Spinal cord (tissue), 10 donors: ENCODE results near the gene SESN1. TPM values are rescaled to one million over a fixed set of nuclear protein-coding genes. Genes with fewer than 3 reads are reported as not detected.
"Not testable (repeated sequence)": the region's sequence is repeated elsewhere in the genome, so short reads cannot be mapped to it uniquely, and the experiment has no call there.

Experiments used
- DNase-seq, 6 donors: peaks; one replicate each; pipeline versions ENCODE4 v3.0.0 to v3.0.0-alpha.2; 2013 to 2015; ENCODE audit warnings: low spot score in 6 of 6, low read depth in 4 of 6
- H3K27ac ChIP-seq: one replicate; pipeline ENCODE4 v1.5.1; 2013; ENCODE audit warnings: low read depth, low read length, control low read depth
- H3K27me3 ChIP-seq: one replicate; pipeline ENCODE4 v1.6.1; 2013; ENCODE audit warnings: low read length; ENCODE audit not compliant: control insufficient read depth, insufficient read depth
- H3K36me3 ChIP-seq: one replicate; pipeline ENCODE4 v1.6.1; 2013; ENCODE audit warnings: low read length; ENCODE audit not compliant: control insufficient read depth, insufficient read depth
- H3K4me1 ChIP-seq: one replicate; pipeline ENCODE4 v1.6.1; 2013; ENCODE audit warnings: low read length; ENCODE audit not compliant: control insufficient read depth, insufficient read depth
- H3K4me3 ChIP-seq: one replicate; pipeline ENCODE4 v1.5.1; 2013; ENCODE audit warnings: low read depth, low read length, control low read depth
- H3K9me3 ChIP-seq: one replicate; pipeline ENCODE4 v1.6.1; 2013; ENCODE audit warnings: low read length; ENCODE audit not compliant: control insufficient read depth, insufficient read depth
- WGBS: methylation state at CpG from one replicate; pipeline ENCODE4 v1.1.5; 2013; ENCODE audit warnings: missing lambda C conversion rate; ENCODE audit not compliant: insufficient coverage; 5-methylcytosine and 5-hydroxymethylcytosine counted together
- polyA plus RNA-seq, 2 donors: library from polyadenylated mRNA; unstranded; fragments of 120-200 nt; gene quantifications; one replicate each; pipeline ENCODE4 v1.2.1, GENCODE V29; 2013; ENCODE audit not compliant: insufficient read length in 2 of 2
- total RNA-seq, 2 donors: library from RNA; depleted of rRNA in 1 of 2; stranded (reverse); fragments of 120-200 nt in 1 of 2; fragments of >200 nt in 1 of 2; gene quantifications; one replicate each; pipeline versions ENCODE4 v1.2.3 to v1.2.4, GENCODE V29; 2013 to 2014
- donor health status: healthy.

SESN1 gene
- total and polyA plus RNA-seq, 4 donors: 25.3 to 68.6 (median 43.4) TPM

- H3K4me3 ChIP-seq, H3K36me3 ChIP-seq, H3K4me1 ChIP-seq, H3K27me3 ChIP-seq, H3K9me3 ChIP-seq, DNase-seq, H3K27ac ChIP-seq: not testable (repeated sequence)
- WGBS: no CpG with 5 or more reads among the region's 8 CpGs
Measured at GRCh38 chr6:109084146-109084545, 10.5 kb downstream of the SESN1 start.

- Histone ChIP-seq H3K4me3 (no peak overlapping the region), H3K4me1 (no peaks in the 10 kb centered on the region), H3K9me3 (no peaks in the 10 kb centered on the region), H3K27ac (no peak overlapping the region), H3K36me3 (no peaks in the 10 kb centered on the region), H3K27me3 (no peaks in the 10 kb centered on the region)
- DNase-seq: no peak
- WGBS: no CpG with 5 or more reads among the region's 1 CpG
Measured at GRCh38 chr6:109083657-109084056, 11.0 kb downstream of the SESN1 start.

- Histone ChIP-seq H3K9me3 (no peaks in the 10 kb centered on the region), H3K36me3 (no peaks in the 10 kb centered on the region), H3K27ac (no peak overlapping the region), H3K4me1 (no peaks in the 10 kb centered on the region), H3K27me3 (no peaks in the 10 kb centered on the region), H3K4me3 (no peak overlapping the region)
- DNase-seq: no peak
- 100% methylated on average over 1 of the region's 1 CpG for WGBS
Measured at GRCh38 chr6:109082188-109082577, 12.5 kb downstream of the SESN1 start.

- H3K27me3 ChIP-seq: no peaks in the 10 kb centered on the region
- H3K36me3 ChIP-seq: no peaks in the 10 kb centered on the region
- H3K4me3 ChIP-seq: no peak overlapping the region
- peak in 1 of 6 donors; percentile 9 for DNase-seq
- no peaks in the 10 kb centered on the region for H3K9me3 ChIP-seq
- no peak overlapping the region for H3K27ac ChIP-seq
- no peaks in the 10 kb centered on the region for H3K4me1 ChIP-seq
- WGBS: 40% methylated on average over 1 of the region's 4 CpGs
Measured at GRCh38 chr6:109081516-109082187, 13.0 kb downstream of the SESN1 start.

GRCh38 chr6:109081026-109081425 is 13.6 kb downstream of the SESN1 start:
- 100% methylated on average over 1 of the region's 1 CpG for WGBS

GRCh38 chr6:109079981-109080380 is 14.7 kb downstream of the SESN1 start:
- WGBS: no CpG with 5 or more reads among the region's 4 CpGs
- peak in 2 of 6 donors; percentile 59 to 70 for DNase-seq

More at GRCh38 chr6:109081026-109081425, 13.6 kb downstream of the SESN1 start:
- Histone ChIP-seq H3K4me3 (no peak overlapping the region), H3K27me3 (no peaks in the 10 kb centered on the region), H3K4me1 (no peaks in the 10 kb centered on the region), H3K27ac (no peak overlapping the region), H3K9me3 (no peaks in the 10 kb centered on the region), H3K36me3 (no peaks in the 10 kb centered on the region)
- no peak for DNase-seq

GRCh38 chr6:109076377-109076776 is 18.3 kb downstream of the SESN1 start:
- H3K4me3 ChIP-seq: no peak overlapping the region
- no peaks in the 10 kb centered on the region for H3K4me1 ChIP-seq
- H3K9me3 ChIP-seq: no peaks in the 10 kb centered on the region
- no peak overlapping the region for H3K27ac ChIP-seq
- WGBS: no CpG with 5 or more reads among the region's 3 CpGs
- no peaks in the 10 kb centered on the region for H3K36me3 ChIP-seq
- DNase-seq: no peak
- no peaks in the 10 kb centered on the region for H3K27me3 ChIP-seq

More at GRCh38 chr6:109079981-109080380, 14.7 kb downstream of the SESN1 start:
- Histone ChIP-seq H3K36me3 (no peaks in the 10 kb centered on the region), H3K4me1 (no peaks in the 10 kb centered on the region), H3K4me3 (no peak overlapping the region), H3K27me3 (no peaks in the 10 kb centered on the region), H3K9me3 (no peaks in the 10 kb centered on the region), H3K27ac (peak overlapping the region; percentile 34)

- no peak overlapping the region for H3K4me3 ChIP-seq
- no peaks in the 10 kb centered on the region for H3K4me1 ChIP-seq
- DNase-seq: no peak
- no peaks in the 10 kb centered on the region for H3K9me3 ChIP-seq
- H3K36me3 ChIP-seq: no peaks in the 10 kb centered on the region
- no peaks in the 10 kb centered on the region for H3K27me3 ChIP-seq
- H3K27ac ChIP-seq: no peak overlapping the region
Measured at GRCh38 chr6:109075934-109076333, 18.7 kb downstream of the SESN1 start.

GRCh38 chr6:109074133-109074415 is 20.6 kb downstream of the SESN1 start:
- Histone ChIP-seq H3K4me1 (no peaks in the 10 kb centered on the region), H3K9me3 (no peaks in the 10 kb centered on the region), H3K27ac (no peak overlapping the region), H3K4me3 (no peak overlapping the region), H3K27me3 (no peaks in the 10 kb centered on the region), H3K36me3 (no peaks in the 10 kb centered on the region)
- no peak for DNase-seq

- Histone ChIP-seq H3K27me3 (no peaks in the 10 kb centered on the region), H3K9me3 (no peaks in the 10 kb centered on the region), H3K4me1 (no peaks in the 10 kb centered on the region), H3K27ac (no peak overlapping the region), H3K36me3 (no peaks in the 10 kb centered on the region), H3K4me3 (no peak overlapping the region)
- DNase-seq: peak; percentile 59 to 93 (median 71)
- 100% methylated on average over 1 of the region's 7 CpGs for WGBS
Measured at GRCh38 chr6:109073344-109074132, 21.1 kb downstream of the SESN1 start.
